ENCODE data around the gene MAST4.

The MAST4 gene

DNA sequence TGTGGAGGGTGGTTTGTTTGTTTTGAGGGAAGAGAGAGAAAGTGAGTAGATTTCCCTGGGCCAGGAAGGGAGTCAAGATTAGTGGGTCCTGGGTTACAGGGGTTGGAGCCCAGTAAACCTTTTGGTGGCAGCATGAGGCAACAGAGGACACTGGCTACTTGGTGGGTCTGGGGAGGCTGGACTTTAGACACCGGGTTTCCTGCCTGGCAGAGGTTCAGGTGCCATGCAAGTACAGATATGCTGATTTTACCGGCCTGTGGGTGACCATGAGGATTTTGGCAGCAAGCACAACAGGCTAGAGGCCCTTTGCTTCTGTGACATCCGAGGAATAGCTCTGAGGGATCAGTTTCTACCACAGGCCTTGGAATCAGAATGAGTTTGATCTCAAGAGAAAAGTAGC, 18.9 kb downstream of the MAST4 start:
- H3K4me3 ChIP-seq (ENCODE audit: low read length) = no peak overlapping the region
- no peak for DNase-seq (ENCODE audit: low read depth)
- no peak for TF ChIP-seq CTCF (IDR thresholded peaks at IDR 0.05; ENCODE audit: insufficient read depth, low read depth, low read length, missing control alignments)

DNA sequence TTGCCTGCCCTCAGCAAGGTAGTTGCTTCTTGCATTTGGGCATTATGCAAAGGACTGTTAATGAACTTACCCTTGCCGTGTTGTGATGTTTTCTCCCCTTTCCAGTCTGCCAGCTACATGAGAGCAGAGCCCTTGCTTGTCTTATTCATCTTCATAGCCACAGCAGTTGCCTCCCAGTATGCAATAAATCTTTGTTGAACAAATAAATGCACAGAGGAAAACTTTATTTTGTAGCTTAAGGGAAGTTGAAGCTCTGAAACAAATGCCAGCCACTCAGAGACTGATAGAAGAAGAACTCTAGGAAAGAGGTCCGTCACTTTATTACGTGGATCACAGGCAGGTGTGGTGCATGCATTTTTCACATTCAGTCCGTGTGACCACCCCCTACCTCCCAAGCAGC, 19.7 kb downstream of the MAST4 start:
- TF ChIP-seq CTCF (IDR thresholded peaks at IDR 0.05; ENCODE audit: insufficient read depth, low read depth, low read length, missing control alignments) = no peak
- no peak overlapping the region for H3K4me3 ChIP-seq (ENCODE audit: low read length)
- no peak for DNase-seq (ENCODE audit: low read depth)

DNA sequence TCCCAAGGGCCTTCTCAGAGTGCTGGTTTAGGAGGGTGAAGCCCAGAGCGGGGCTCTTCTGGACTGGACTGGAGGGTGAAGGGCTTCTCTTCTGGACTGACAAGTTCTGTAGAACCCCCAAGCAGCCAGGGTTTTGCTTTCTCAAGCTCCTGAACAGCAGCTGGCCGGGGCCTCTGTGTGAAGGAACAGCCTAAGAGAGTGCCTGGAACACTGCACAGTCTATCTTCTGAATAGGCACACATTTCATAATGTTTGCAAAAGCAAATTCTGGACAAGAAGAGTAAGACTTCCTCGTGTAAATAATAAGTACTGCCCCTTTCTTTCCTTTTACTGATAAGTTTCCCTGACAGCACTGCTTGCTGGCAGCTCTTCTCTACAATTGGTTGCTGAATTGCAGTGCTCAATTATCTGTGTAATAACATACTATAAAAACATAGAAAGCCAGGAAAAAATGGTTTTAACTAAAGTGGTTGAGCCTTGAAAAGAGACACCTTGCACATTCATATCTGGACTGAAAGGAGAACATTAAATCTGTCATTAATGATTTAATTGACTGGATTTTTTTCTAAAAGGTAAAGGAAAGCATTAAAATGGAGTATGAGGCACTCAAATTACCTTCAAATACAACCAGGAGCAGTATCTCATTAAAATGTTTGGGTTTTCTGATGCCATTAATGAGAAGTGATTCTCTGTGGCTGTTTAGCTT, 20.5 kb downstream of the MAST4 start:
- no peak for TF ChIP-seq CTCF (IDR thresholded peaks at IDR 0.05; ENCODE audit: insufficient read depth, low read depth, low read length, missing control alignments)
- no peak for DNase-seq (ENCODE audit: low read depth)
- no peak overlapping the region for H3K4me3 ChIP-seq (ENCODE audit: low read length)

GRCh38 chr5:66617226-66617861, 21.2 kb downstream of the MAST4 start:
- DNase-seq (ENCODE audit: low read depth) = no peak
- TF ChIP-seq CTCF (IDR thresholded peaks at IDR 0.05; ENCODE audit: insufficient read depth, low read depth, low read length, missing control alignments) = no peak
- H3K4me3 ChIP-seq (ENCODE audit: low read length) = no peak overlapping the region

DNA sequence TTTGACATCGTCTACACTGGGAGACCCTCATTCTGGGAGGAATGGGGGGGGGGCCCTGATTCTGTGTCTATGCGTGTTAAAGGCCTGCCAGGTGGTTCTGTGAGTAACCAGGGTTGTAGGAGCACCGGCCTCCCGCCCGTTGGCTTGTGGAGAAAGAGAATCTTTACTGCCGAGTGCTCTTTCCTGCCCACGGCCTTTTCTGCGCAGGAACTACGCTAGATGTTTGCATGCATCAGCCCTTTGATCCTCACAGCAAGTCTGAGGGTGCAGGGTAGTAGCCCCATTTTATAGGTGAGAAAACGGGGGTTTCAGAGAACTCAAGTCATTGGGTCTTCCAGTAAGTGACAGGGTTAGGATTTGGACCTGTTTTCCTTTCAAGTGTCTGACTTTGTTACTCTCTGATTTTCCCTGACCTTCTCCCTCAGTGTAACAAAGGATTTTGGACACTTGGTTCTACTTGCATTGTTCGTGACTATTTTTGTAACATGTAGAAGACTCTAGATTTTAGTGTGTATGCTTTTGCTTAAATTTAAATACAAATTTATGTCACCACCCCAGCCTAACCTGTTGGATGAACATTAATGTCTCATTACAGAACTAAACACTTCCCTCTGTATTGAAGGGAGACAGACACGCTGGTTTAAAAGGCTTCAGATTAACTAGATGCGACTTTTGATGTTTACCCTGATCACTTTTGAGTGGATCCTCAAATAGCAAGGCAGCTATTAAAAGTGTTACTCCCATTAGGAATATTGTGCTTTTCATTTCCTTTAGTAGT, 22.0 kb downstream of the MAST4 start:
- H3K4me3 ChIP-seq (ENCODE audit: low read length) = no peak overlapping the region
- no peak for DNase-seq (ENCODE audit: low read depth)
- no peak for TF ChIP-seq CTCF (IDR thresholded peaks at IDR 0.05; ENCODE audit: insufficient read depth, low read depth, low read length, missing control alignments)

- DNase-seq (ENCODE audit: low read depth) = no peak
- H3K4me3 ChIP-seq (ENCODE audit: low read length) = no peak overlapping the region
- no peak for TF ChIP-seq CTCF (IDR thresholded peaks at IDR 0.05; ENCODE audit: insufficient read depth, low read depth, low read length, missing control alignments)
Observed at GRCh38 chr5:66620711-66621110, 24.5 kb downstream of the MAST4 start.

All from epithelial cell of esophagus (primary cell).